WERI-Rb-1 (cell line): ENCODE results near the gene D2HGDH.
"Not testable (repeated sequence)": the region's sequence is repeated elsewhere in the genome, so short reads cannot be mapped to it uniquely, and the experiment has no call there.

ENCODE experiments used
- DNase-seq: peaks from one replicate; pipeline ENCODE4 v3.0.0-alpha.2; 2020
- H3K27ac ChIP-seq: fragments of 250-450 bp; sonication (Bioruptor Pico); 2 replicates; pipeline ENCODE4 v1.5.1; 2020; ENCODE audit warnings: mild to moderate bottlenecking, moderate library complexity
- H3K27me3 ChIP-seq: fragments of 250-450 bp; sonication (Bioruptor Pico); 2 replicates; pipeline ENCODE4 v1.5.1; 2021; ENCODE audit warnings: mild to moderate bottlenecking, low read depth, moderate library complexity; ENCODE audit not compliant: insufficient read depth, severe bottlenecking
- H3K36me3 ChIP-seq: fragments of 250-450 bp; sonication (Bioruptor Pico); 2 replicates; pipeline ENCODE4 v1.5.1; 2020; ENCODE audit warnings: mild to moderate bottlenecking, moderate library complexity
- H3K4me3 ChIP-seq: 2 replicates; pipeline ENCODE4 v1.5.1; 2011; ENCODE audit warnings: low read depth, mild to moderate bottlenecking, control low read depth, low read length
- H3K9me3 ChIP-seq: fragments of 250-450 bp; sonication (Bioruptor Pico); 2 replicates; pipeline ENCODE4 v1.5.1; 2021; ENCODE audit warnings: mild to moderate bottlenecking, moderate library complexity; ENCODE audit not compliant: severe bottlenecking
- CTCF ChIP-seq: IDR thresholded peaks from 2 replicates; pipeline ENCODE4 v1.5.1; 2011; ENCODE audit warnings: low read depth, mild to moderate bottlenecking, control low read depth, inconsistent platforms, low read length

Gene D2HGDH

GRCh38 chr2:241728000-241728399 is 6.4 kb upstream of the D2HGDH start:
- Histone ChIP-seq H3K4me3 (no peak overlapping the region), H3K27me3 (no peaks in the 10 kb centered on the region), H3K9me3 (peaks cover under 1% of the 10 kb centered on the region), H3K36me3 (peaks cover 26% of the 10 kb centered on the region), H3K27ac (no peak overlapping the region)
- DNase-seq, result no peak
- TF ChIP-seq CTCF, result no peak

DNA sequence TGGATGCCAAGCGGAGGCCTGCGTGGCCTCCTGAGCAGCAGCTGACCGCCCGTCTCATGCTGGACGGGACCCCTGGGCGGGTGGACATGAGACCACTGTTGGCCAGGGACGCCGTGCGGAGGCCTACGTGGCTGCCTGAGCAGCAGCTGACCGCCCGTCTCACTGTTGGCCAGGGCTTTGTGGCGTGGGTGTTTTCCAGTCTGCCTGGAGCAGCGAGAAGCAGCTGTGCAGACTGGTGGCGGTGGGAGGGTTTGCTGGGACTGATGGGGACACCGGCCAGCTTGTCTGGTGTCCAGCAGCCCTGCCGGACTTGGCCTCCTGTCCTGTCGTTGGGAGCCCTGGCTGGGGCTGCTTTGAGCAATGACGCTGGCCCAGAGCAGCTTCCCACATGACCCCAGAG is 5.8 kb upstream of the D2HGDH start:
- DNase-seq, result no peak
- no peak for TF ChIP-seq CTCF
- Histone ChIP-seq H3K36me3 (peaks cover 20% of the 10 kb centered on the region), H3K4me3 (no peak overlapping the region), H3K27ac (no peak overlapping the region), H3K9me3 (no peaks in the 10 kb centered on the region), H3K27me3 (no peaks in the 10 kb centered on the region)

DNA sequence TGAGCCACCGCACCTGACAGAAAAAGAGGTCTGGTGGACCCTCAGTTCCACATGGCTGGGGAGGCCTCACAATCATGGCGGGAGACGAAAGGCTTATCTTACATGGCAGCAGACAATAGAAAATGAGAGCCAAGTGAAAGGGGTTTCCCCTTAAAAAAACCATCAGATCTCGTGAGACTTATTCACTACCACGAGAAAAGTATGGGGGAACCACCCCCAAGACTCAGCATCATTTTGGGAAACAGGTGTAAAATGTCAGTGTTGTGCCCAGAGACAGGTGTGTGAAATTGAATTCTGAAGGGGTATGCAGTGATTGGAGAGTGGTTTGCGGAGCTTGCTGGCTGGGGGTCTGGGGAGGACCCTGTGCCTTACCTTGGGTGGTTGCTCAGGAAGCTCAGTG is 4.6 kb upstream of the D2HGDH start:
- no peaks in the 10 kb centered on the region for H3K9me3 ChIP-seq
- H3K36me3 ChIP-seq, result peaks cover 11% of the 10 kb centered on the region
- no peak overlapping the region for H3K27ac ChIP-seq
- DNase-seq, result no peak
- no peak overlapping the region for H3K4me3 ChIP-seq
- no peaks in the 10 kb centered on the region for H3K27me3 ChIP-seq
- TF ChIP-seq CTCF, result no peak

DNA sequence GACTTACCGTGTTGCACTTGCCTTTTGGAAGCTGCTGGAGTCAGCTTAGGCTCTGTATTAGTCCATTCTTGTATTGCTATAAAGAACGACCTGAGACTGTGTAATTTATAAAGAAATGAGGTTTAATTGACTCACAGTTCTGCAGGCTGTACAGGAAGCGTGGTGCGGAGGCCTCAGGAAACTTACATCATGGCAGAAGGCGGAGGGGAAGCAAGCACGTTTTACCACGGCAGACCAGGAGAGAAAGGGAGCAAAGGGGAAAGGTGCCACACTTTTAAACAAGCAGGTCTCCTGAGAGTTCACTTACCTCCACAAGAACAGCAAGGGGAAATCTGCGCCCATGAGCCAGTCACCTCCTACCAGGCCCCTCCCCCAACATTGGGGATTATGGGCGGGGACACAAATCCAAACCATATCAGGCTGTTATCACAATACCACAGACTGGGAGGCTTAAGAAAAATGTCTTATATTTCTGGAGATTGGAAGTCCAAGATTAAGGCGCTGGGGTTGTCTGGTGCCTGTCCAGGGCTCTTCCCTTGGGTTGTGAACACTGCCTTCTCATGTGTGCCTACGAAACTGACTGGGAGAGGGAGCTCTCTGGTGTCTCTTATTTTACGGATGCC is 3.6 kb upstream of the D2HGDH start:
- no peak overlapping the region for H3K27ac ChIP-seq

DNA sequence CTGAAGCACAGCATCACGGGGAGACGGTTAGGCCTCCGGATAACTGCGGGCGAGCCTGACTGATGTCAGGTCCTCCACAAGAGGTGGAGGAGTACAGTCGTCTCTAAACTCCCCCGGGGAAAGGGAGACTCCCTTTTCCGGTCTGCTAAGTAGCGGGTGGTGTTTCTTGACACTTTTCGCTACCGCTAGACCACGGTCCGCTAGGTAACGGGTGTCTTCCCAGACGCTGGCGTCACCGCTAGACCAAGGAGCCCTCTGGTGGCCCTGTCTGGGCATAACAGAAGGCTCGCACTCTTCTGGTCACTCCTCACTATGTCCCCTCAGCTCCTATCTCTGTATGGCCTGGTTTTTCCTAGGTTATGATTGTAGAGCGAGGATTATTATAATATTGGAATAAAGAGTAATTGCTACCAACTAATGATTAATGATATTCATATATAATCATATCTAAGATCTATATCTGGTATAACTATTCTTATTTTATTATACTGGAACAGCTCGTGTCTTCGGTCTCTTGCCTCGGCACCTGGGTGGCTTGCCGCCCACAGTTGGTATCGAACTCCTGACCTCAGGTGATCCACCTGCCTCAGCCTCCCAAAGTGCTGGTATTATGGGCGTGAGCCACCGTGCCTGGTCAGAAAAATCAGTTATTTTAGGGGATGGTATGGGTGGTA is 1.8 kb upstream of the D2HGDH start:
- TF ChIP-seq CTCF, result 0 out of 2 replicates have a peak, but pooled peaks have one; percentile 20
- H3K9me3 ChIP-seq, H3K27ac ChIP-seq, H3K4me3 ChIP-seq, H3K36me3 ChIP-seq, H3K27me3 ChIP-seq: not testable (repeated sequence)
- DNase-seq, result peak; percentile 85

More for the DNA sequence above, 3.6 kb upstream of the D2HGDH start:
- Histone ChIP-seq H3K36me3 (peaks cover 8% of the 10 kb centered on the region), H3K27me3 (no peaks in the 10 kb centered on the region), H3K4me3 (no peak overlapping the region), H3K9me3 (no peaks in the 10 kb centered on the region)
- DNase-seq, result peak; percentile 26
- no peak for TF ChIP-seq CTCF
